ENCODE results near the gene RPRD1B. TPM values are rescaled to one million over a fixed set of nuclear protein-coding genes. Genes with fewer than 3 reads are reported as not detected.

Gene RPRD1B
- total and polyA plus RNA-seq, 2 of the 13 experiments (the other 11 are each of a cell fraction or from before 2014, with no cell fraction given): 31.1 to 41.5 TPM

- TF ChIP-seq TRAFD1 (CRISPR knock-in tag; IDR thresholded peaks at IDR 0.05; ENCODE audit: borderline replicate concordance) (no peak), ZNF430 (CRISPR knock-in tag; IDR thresholded peaks at IDR 0.05) (no peak), ZNF276 (CRISPR knock-in tag; IDR thresholded peaks at IDR 0.05; ENCODE audit: low read depth) (no peak), DDIT3 (CRISPR knock-in tag; IDR thresholded peaks at IDR 0.05) (no peak)
Observed at GRCh38 chr20:38116409-38117165, 83.0 kb downstream of the RPRD1B start (continued).

- 63% methylated on average over 2 of the region's 2 CpGs for WGBS (ENCODE audit: low lambda C conversion rate)
- Histone ChIP-seq H3K27ac (ENCODE audit: extremely low read length, insufficient read depth, low read length) (no peak overlapping the region), H3K4me1 (ENCODE audit: insufficient read depth, low read length) (peaks cover 22% of the 10 kb centered on the region), H3K9me3 (ENCODE audit: low read length) (no peaks in the 10 kb centered on the region), H3K4me2 (ENCODE audit: low read depth, low read length) (no peak overlapping the region), H3K27me3 (ENCODE audit: control insufficient read depth in 1 of 2, insufficient read depth in 2 of 2, low read length in 2 of 2) (no peaks in the 10 kb centered on the region), H3K79me2 (ENCODE audit: insufficient read depth, low read length) (no peaks in the 10 kb centered on the region), H2AFZ (ENCODE audit: low read length) (no peak overlapping the region), H3K9ac (ENCODE audit: insufficient read depth, low read depth, low read length) (no peak overlapping the region), H3K36me3 (replicated peaks in 1 of 2; ENCODE audit: control insufficient read depth in 1 of 2, insufficient read depth in 2 of 2, low read length in 2 of 2) (no peaks in the 10 kb centered on the region), H4K20me1 (ENCODE audit: insufficient read depth, low read length) (no peaks in the 10 kb centered on the region), H3K4me3 (replicated peaks in 1 of 3; ENCODE audit: insufficient read depth in 1 of 3, low read depth in 2 of 3, low read length in 3 of 3) (no peak overlapping the region)
- FAIRE-seq (no peak), ATAC-seq (no peak), DNase-seq (ENCODE audit: low spot score) (no peak)
- intact Hi-C loops (cut with micrococcal nuclease; ENCODE audit: unreplicated experiment): no loop called here
- ChIA-PET POLR2A (no interaction called here), CTCF (ENCODE audit: low intra/inter-chr PET ratio, low total read pairs) (no interaction called here)
- in situ Hi-C loops (cut with HindIII; ENCODE audit: extremely low pct_ligation_motif_present, low pct_unique_long_range_greater_than_20kb): no loop called here
- BruUV-seq (replicated peaks): no TSS peak
- TF ChIP-seq ZNF784 (CRISPR knock-in tag; IDR thresholded peaks at IDR 0.05; ENCODE audit: borderline replicate concordance): no peak
- no peak for TF ChIP-seq ZNF737 (CRISPR knock-in tag; IDR thresholded peaks at IDR 0.05; ENCODE audit: borderline replicate concordance)
- TF ChIP-seq RXRB (CRISPR knock-in tag; IDR thresholded peaks at IDR 0.05; ENCODE audit: borderline replicate concordance): no peak
- TF ChIP-seq ATF6 (CRISPR knock-in tag; conservative IDR thresholded peaks at IDR 0.05): no peak
- no peak for TF ChIP-seq JDP2 (CRISPR knock-in tag; IDR thresholded peaks at IDR 0.05; ENCODE audit: borderline replicate concordance)
- no peak for TF ChIP-seq PRPF4 (IDR thresholded peaks at IDR 0.05; ENCODE audit: low read depth, low read length, poor library complexity, severe bottlenecking)
- TF ChIP-seq RBAK (CRISPR knock-in tag; IDR thresholded peaks at IDR 0.05): no peak
- no peak for TF ChIP-seq MEF2D (CRISPR knock-in tag; IDR thresholded peaks at IDR 0.05)
- TF ChIP-seq NFIB (CRISPR knock-in tag; IDR thresholded peaks at IDR 0.05; ENCODE audit: borderline replicate concordance): no peak
- no peak for TF ChIP-seq PAF1 (CRISPR knock-in tag; IDR thresholded peaks at IDR 0.05)
- TF ChIP-seq CC2D1A (CRISPR knock-in tag; IDR thresholded peaks at IDR 0.05): no peak
- TF ChIP-seq YEATS2 (CRISPR knock-in tag; IDR thresholded peaks at IDR 0.05; ENCODE audit: borderline replicate concordance): no peak
Observed at GRCh38 chr20:38117205-38117604, 83.7 kb downstream of the RPRD1B start.
